Fibroblast of the aortic adventitia (primary cell): ENCODE results near the gene ESPL1. TPM values are rescaled to one million over a fixed set of nuclear protein-coding genes. Genes with fewer than 3 reads are reported as not detected.
"Not testable (repeated sequence)": the region's sequence is repeated elsewhere in the genome, so short reads cannot be mapped to it uniquely, and the experiment has no call there.

Experiments used
- DNase-seq: peaks from one replicate; pipeline ENCODE4 v3.0.0-alpha.2; 2010; ENCODE audit warnings: low read depth
- H3K4me3 ChIP-seq: 2 replicates; pipeline ENCODE4 v1.5.1; 2011; ENCODE audit warnings: low read depth, mild to moderate bottlenecking, control low read depth, low read length, moderate library complexity
- total RNA-seq: library from RNA; depleted of rRNA; stranded (reverse); fragments of >200 nt; gene quantifications from 2 replicates; pipeline ENCODE4 v1.2.3, GENCODE V29; 2012; ENCODE audit warnings: low replicate concordance
- TF ChIP-seq, protein P1 (sequence below): IDR thresholded peaks from 2 replicates; pipeline ENCODE4 v1.5.1; 2011; ENCODE audit warnings: mild to moderate bottlenecking, low read length, control low read depth, inconsistent platforms; ENCODE audit not compliant: insufficient read depth

Gene ESPL1
- total RNA-seq, 1 donor = 13.5 TPM

DNA sequence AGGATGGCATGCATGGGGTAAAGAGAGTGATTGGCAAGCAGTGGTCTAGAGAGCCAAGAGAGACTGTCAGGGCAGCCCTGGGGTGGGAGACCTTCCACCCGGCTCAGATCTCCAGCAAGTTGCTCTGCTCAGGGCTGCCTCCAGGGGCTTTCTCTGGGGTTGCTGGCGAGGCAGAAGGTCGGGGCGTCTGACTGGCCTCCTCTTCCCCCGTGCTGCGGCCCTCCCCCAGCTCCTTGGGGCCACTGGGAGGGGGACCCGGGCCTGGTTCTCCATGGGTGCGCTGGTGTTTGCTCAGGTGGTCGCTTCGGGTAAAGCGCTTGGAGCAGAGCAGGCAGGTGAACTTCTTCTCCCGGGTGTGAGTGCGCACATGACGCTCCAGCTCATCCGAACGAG lies 59.9 kb downstream of the ESPL1 start:
- TF ChIP-seq, protein P1, sequence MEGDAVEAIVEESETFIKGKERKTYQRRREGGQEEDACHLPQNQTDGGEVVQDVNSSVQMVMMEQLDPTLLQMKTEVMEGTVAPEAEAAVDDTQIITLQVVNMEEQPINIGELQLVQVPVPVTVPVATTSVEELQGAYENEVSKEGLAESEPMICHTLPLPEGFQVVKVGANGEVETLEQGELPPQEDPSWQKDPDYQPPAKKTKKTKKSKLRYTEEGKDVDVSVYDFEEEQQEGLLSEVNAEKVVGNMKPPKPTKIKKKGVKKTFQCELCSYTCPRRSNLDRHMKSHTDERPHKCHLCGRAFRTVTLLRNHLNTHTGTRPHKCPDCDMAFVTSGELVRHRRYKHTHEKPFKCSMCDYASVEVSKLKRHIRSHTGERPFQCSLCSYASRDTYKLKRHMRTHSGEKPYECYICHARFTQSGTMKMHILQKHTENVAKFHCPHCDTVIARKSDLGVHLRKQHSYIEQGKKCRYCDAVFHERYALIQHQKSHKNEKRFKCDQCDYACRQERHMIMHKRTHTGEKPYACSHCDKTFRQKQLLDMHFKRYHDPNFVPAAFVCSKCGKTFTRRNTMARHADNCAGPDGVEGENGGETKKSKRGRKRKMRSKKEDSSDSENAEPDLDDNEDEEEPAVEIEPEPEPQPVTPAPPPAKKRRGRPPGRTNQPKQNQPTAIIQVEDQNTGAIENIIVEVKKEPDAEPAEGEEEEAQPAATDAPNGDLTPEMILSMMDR = no peak

GRCh38 chr12:53330671-53331070 lies 62.6 kb downstream of the ESPL1 start:
- DNase-seq = no peak
- TF ChIP-seq, protein P1 = no peak

More for the DNA sequence above, 59.9 kb downstream of the ESPL1 start:
- DNase-seq = no peak
- H3K4me3 ChIP-seq = no peak overlapping the region

DNA sequence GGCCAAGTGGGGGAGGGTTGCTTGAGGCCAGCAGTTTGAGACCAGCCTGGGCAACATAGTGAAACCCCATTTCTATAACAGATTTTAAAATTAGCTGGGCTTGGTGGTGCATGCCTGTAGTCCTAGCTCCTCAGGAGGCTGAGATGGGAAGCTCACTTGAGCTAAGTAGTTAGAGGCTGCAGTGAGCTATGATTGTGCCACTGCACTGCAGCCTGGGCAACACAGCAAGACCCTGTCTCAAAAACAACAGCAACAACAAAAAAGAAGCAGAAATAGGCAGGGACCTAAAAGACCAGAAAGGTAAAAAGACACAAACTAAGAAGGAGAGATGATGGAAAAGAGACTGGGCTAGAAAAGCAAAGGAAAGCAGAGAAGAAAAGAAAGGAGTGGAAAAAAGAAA lies 64.2 kb downstream of the ESPL1 start:
- not testable (repeated sequence) for H3K4me3 ChIP-seq, DNase-seq

More at GRCh38 chr12:53330671-53331070, 62.6 kb downstream of the ESPL1 start:
- no peak overlapping the region for H3K4me3 ChIP-seq

DNA sequence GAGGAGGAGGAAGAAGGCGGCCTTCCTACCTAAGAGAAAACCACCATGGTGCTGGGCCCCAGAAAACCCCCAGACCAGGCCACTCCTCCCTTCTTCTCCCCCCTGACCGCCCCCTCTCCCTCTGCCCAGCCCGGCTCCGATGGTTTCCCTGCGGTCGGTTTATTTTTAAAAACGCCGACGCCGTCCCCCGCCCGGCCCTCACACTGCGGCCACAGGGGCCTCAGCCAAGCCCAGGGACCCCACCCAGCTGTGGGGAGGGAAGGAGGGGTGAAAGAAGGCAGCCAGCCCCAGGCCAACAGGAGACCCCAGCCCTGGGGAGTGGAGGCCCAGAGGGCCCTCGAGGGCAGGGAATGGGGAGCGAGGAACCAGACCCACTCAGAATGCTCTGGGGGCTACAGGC lies 64.6 kb downstream of the ESPL1 start:
- no peak for DNase-seq
- TF ChIP-seq, protein P1 = no peak
- H3K4me3 ChIP-seq = no peak overlapping the region

- no peak for DNase-seq
- no peak overlapping the region for H3K4me3 ChIP-seq
- TF ChIP-seq, protein P1 = no peak
Observed at GRCh38 chr12:53333289-53333688, 65.2 kb downstream of the ESPL1 start.

- TF ChIP-seq, protein P1 = no peak
- no peak for DNase-seq
- no peak overlapping the region for H3K4me3 ChIP-seq
Observed at GRCh38 chr12:53333845-53334244, 65.7 kb downstream of the ESPL1 start.

- no peak for DNase-seq
Observed at GRCh38 chr12:53334822-53335221, 66.7 kb downstream of the ESPL1 start.

More at GRCh38 chr12:53334822-53335221, 66.7 kb downstream of the ESPL1 start:
- TF ChIP-seq, protein P1 = no peak
- H3K4me3 ChIP-seq = no peak overlapping the region
